Upper lobe of left lung (tissue), 4 donors: Measurements from ENCODE around the gene CUX1.

ENCODE experiments used
- EP300 ChIP-seq, 4 donors: sonication (generic); formaldehyde crosslinking; IDR thresholded peaks; one replicate each; pipeline ENCODE4 v1.5.1; 2017; ENCODE audit warnings: antibody characterized with exemption in 4 of 4, control low read depth in 2 of 4
- POLR2A ChIP-seq, 4 donors: fragments of 450-650 bp; IDR thresholded peaks; one replicate each; pipeline ENCODE4 v1.5.1; 2016 to 2017; ENCODE audit warnings: antibody characterized with exemption in 4 of 4, mild to moderate bottlenecking in 2 of 4
- POLR2AphosphoS5 ChIP-seq, 2 donors: sonication (generic); formaldehyde crosslinking; IDR thresholded peaks; one replicate each; pipeline ENCODE4 v1.5.1; 2017; ENCODE audit warnings: antibody characterized with exemption in 2 of 2
- TF ChIP-seq, protein P1 (sequence below), 6 experiments: fragments of 450-650 bp in 4 of 6; fragments of 200-600 bp in 2 of 6; sonication (generic) in 2 of 6; IDR thresholded peaks; one replicate each; pipeline ENCODE4 v1.5.1; 2016 to 2019; ENCODE audit warnings: antibody characterized with exemption in 6 of 6

DNA sequence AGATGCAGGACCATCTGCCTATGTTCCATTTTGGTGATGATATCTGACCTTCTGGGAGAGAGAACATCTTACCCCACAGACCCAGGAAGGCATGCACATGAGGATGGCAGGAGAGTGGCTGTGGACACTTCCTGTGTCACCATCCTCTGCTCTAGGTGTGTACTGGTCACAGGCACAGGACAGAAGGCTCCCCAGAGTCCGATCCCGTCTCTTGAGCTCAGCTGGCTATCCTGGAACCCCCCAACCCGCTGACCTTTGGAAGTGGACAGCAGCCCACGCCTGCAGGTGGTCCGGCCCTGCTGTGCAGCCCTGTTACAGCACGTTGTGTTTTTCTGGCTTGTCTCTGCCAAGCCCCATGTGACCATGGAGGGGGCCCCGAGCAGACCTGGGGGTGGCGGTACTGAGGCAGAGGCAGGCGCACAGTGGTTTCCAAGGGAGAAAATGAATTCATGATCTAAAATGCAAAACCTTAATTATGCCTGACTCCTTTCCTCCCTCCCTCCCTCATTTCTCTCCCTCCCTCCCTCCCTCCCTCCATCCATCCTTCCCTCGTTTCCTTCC, 178.8 kb downstream of the CUX1 start:
- TF ChIP-seq, protein P1, sequence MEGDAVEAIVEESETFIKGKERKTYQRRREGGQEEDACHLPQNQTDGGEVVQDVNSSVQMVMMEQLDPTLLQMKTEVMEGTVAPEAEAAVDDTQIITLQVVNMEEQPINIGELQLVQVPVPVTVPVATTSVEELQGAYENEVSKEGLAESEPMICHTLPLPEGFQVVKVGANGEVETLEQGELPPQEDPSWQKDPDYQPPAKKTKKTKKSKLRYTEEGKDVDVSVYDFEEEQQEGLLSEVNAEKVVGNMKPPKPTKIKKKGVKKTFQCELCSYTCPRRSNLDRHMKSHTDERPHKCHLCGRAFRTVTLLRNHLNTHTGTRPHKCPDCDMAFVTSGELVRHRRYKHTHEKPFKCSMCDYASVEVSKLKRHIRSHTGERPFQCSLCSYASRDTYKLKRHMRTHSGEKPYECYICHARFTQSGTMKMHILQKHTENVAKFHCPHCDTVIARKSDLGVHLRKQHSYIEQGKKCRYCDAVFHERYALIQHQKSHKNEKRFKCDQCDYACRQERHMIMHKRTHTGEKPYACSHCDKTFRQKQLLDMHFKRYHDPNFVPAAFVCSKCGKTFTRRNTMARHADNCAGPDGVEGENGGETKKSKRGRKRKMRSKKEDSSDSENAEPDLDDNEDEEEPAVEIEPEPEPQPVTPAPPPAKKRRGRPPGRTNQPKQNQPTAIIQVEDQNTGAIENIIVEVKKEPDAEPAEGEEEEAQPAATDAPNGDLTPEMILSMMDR (IDR thresholded peaks at IDR 0.05), result no peak
- TF ChIP-seq POLR2A (IDR thresholded peaks at IDR 0.05) (no peak), POLR2AphosphoS5 (IDR thresholded peaks at IDR 0.05) (no peak), EP300 (IDR thresholded peaks at IDR 0.05) (no peak)
